ENCODE data around the gene HACD4.

DNA sequence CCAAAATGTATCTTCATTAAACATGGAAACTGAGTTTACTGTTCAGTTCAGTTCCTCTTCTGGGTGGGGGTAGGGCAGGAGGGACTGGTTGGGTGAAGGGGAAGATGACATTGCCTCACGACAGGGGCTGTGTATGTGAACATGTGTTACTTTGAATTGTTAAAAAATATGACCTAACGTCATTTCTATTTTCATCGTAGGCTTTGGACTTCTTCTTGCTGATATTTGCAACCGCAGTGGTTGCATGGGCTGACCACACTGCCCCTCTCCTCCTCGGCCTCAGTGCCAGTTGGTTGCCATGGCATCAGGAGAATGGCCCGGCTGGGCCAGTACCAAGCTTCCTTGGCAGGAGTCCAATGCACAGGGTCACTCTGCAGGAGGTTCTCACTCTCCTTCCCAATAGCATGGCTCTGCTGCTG is 41.5 kb downstream of the HACD4 start:
- no peak for TF ChIP-seq POLR2A (IDR thresholded peaks at IDR 0.05)
- TF ChIP-seq, protein P1, sequence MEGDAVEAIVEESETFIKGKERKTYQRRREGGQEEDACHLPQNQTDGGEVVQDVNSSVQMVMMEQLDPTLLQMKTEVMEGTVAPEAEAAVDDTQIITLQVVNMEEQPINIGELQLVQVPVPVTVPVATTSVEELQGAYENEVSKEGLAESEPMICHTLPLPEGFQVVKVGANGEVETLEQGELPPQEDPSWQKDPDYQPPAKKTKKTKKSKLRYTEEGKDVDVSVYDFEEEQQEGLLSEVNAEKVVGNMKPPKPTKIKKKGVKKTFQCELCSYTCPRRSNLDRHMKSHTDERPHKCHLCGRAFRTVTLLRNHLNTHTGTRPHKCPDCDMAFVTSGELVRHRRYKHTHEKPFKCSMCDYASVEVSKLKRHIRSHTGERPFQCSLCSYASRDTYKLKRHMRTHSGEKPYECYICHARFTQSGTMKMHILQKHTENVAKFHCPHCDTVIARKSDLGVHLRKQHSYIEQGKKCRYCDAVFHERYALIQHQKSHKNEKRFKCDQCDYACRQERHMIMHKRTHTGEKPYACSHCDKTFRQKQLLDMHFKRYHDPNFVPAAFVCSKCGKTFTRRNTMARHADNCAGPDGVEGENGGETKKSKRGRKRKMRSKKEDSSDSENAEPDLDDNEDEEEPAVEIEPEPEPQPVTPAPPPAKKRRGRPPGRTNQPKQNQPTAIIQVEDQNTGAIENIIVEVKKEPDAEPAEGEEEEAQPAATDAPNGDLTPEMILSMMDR (IDR thresholded peaks at IDR 0.05) = no peak

Measured in ovary (tissue), 3 donors.